Naive thymus-derived CD4-positive, alpha-beta T cell (primary cell): ENCODE data around the gene RNASE11. TPM values are rescaled to one million over a fixed set of nuclear protein-coding genes. Genes with fewer than 3 reads are reported as not detected.
"Not testable (repeated sequence)": the region's sequence is repeated elsewhere in the genome, so short reads cannot be mapped to it uniquely, and the experiment has no call there.

Experiments used
- ATAC-seq: fragments of 150-1000 bp; cut with Tn5 transposase; 2 replicates; pipeline ENCODE4 v1.10.0; 2021; ENCODE audit warnings: mild to moderate bottlenecking, moderate library complexity
- CTCF ChIA-PET: fragments of 350-600 bp; sonication (Branson Sonifier 250); formaldehyde crosslinking; loops from one replicate; lab custom pipeline; 2021; ENCODE audit warnings: antibody characterized with exemption; lab: Charles Lee
- POLR2A ChIA-PET: fragments of 350-600 bp; sonication (Branson Sonifier 250); formaldehyde crosslinking; loops from one replicate; lab custom pipeline; 2021; ENCODE audit warnings: antibody characterized with exemption, inconsistent platforms; lab: Charles Lee
- DNase-seq, 9 donors: peaks; one replicate each; pipeline versions ENCODE4 v3.0.0 to v3.0.0-alpha.2; 2020 to 2022; ENCODE audit warnings: mixed read lengths in 1 of 9
- H3K27ac ChIP-seq: one replicate; pipeline ENCODE4 v1.7.0; 2013; ENCODE audit warnings: mild to moderate bottlenecking, low read depth, low read length, moderate library complexity
- H3K27me3 ChIP-seq, 2 donors: one replicate each; pipeline ENCODE4 v1.7.0; 2013; ENCODE audit warnings: low read length in 2 of 2, mild to moderate bottlenecking in 2 of 2, moderate library complexity in 2 of 2; ENCODE audit not compliant: control insufficient read depth in 2 of 2, insufficient read depth in 2 of 2
- H3K36me3 ChIP-seq, 3 experiments: 1 replicate in 2 of 3; 2 replicates in 1 of 3; pipeline ENCODE4 v1.7.0; 2013; ENCODE audit warnings: low read length in 3 of 3, mild to moderate bottlenecking in 3 of 3, moderate library complexity in 1 of 3; ENCODE audit not compliant: insufficient read depth in 3 of 3, control insufficient read depth in 2 of 3
- H3K4me1 ChIP-seq, 2 donors: one replicate each; pipeline ENCODE4 v1.7.0; 2013; ENCODE audit warnings: low read length in 2 of 2, mild to moderate bottlenecking in 2 of 2, moderate library complexity in 1 of 2; ENCODE audit not compliant: control insufficient read depth in 2 of 2, insufficient read depth in 2 of 2
- H3K4me3 ChIP-seq: 2 replicates; pipeline ENCODE4 v1.7.0; 2013; ENCODE audit warnings: mild to moderate bottlenecking, low read length
- H3K9me3 ChIP-seq, 3 experiments: 1 replicate in 2 of 3; 2 replicates in 1 of 3; pipeline ENCODE4 v1.7.0; 2013; ENCODE audit warnings: low read length in 3 of 3; ENCODE audit not compliant: control insufficient read depth in 2 of 3
- H3K27ac Mint-ChIP-seq, 9 donors: one replicate each; pipeline ENCODE4 v1.8.0; 2020 to 2022; ENCODE audit warnings: mixed read lengths in 9 of 9, mild to moderate bottlenecking in 8 of 9, moderate library complexity in 5 of 9, inconsistent platforms in 2 of 9
- H3K27me3 Mint-ChIP-seq, 5 donors: one replicate each; pipeline ENCODE4 v1.8.0; 2021 to 2022; ENCODE audit warnings: mixed read lengths in 5 of 5, mild to moderate bottlenecking in 1 of 5
- H3K36me3 Mint-ChIP-seq, 5 donors: one replicate each; pipeline ENCODE4 v1.8.0; 2020 to 2022; ENCODE audit warnings: mixed read lengths in 5 of 5, mild to moderate bottlenecking in 3 of 5, inconsistent platforms in 1 of 5
- H3K4me1 Mint-ChIP-seq, 7 donors: one replicate each; pipeline ENCODE4 v1.8.0; 2020 to 2022; ENCODE audit warnings: mixed read lengths in 7 of 7, mild to moderate bottlenecking in 3 of 7, inconsistent platforms in 1 of 7
- H3K4me3 Mint-ChIP-seq, 10 donors: one replicate each; pipeline ENCODE4 v1.8.0; 2020 to 2022; ENCODE audit warnings: mild to moderate bottlenecking in 10 of 10, mixed read lengths in 10 of 10, moderate library complexity in 6 of 10, inconsistent platforms in 2 of 10
- H3K9me3 Mint-ChIP-seq, 11 donors: one replicate each; pipeline ENCODE4 v1.8.0; 2020 to 2022; ENCODE audit warnings: mixed read lengths in 11 of 11, mild to moderate bottlenecking in 4 of 11, inconsistent platforms in 1 of 11, moderate library complexity in 1 of 11
- intact Hi-C, 2 donors: fragments of 100-400 bp; cut with micrococcal nuclease; formaldehyde crosslinking; loops; one replicate each; pipeline ENCODE4 v1.15.1; 2023
- polyA plus RNA-seq, 2 donors: library from polyadenylated mRNA; unstranded; fragments of 300-500 nt; fragmentation: Illumina TruSeq; gene quantifications; one replicate each; pipeline ENCODE4 v1.2.3, GENCODE V29; 2021
- total RNA-seq, 6 experiments: library from RNA in 5 of 6; stranded (reverse) in 5 of 6; gene quantifications; 1 replicate in 5 of 6; 2 replicates in 1 of 6; pipeline ENCODE4 v1.2.3 and lab custom pipeline; 2021 to 2026

The RNASE11 gene
- total and polyA plus RNA-seq, 7 experiments from 2014 or later: not detected

- H3K36me3 ChIP-seq, H3K27ac Mint-ChIP-seq, CTCF ChIA-PET, ATAC-seq, DNase-seq, H3K4me3 Mint-ChIP-seq, intact Hi-C loops, H3K27ac ChIP-seq, H3K36me3 Mint-ChIP-seq, H3K9me3 ChIP-seq, H3K4me3 ChIP-seq, H3K27me3 ChIP-seq, H3K4me1 ChIP-seq, H3K9me3 Mint-ChIP-seq, POLR2A ChIA-PET: not testable (repeated sequence)
- Mint-ChIP-seq H3K4me1 (peaks cover 0 to 12% (median 7%) of the 10 kb centered on the region in 7 donors), H3K27me3 (peaks cover 0 to 14% (median 0%) of the 10 kb centered on the region in 5 donors)
Observed at GRCh38 chr14:20595726-20596125, 7.9 kb upstream of the RNASE11 start.

GRCh38 chr14:20592574-20592973 lies 4.8 kb upstream of the RNASE11 start:
- no peak for ATAC-seq
- peaks cover 0 to 12% (median 7%) of the 10 kb centered on the region in 7 donors for H3K4me1 Mint-ChIP-seq
- ChIA-PET POLR2A (no interaction called here), CTCF (interaction anchor here (0.7 kb wide), 1 partner anchor 179 kb away, joined by 5 read pairs; the partner anchor contains the start of gene TEP1)
- H3K9me3 Mint-ChIP-seq: peaks cover 0 to 2% (median 0%) of the 10 kb centered on the region in 11 donors
- no peak overlapping the region for H3K4me3 Mint-ChIP-seq
- H3K9me3 ChIP-seq: no peaks in the 10 kb centered on the region
- no peaks in the 10 kb centered on the region for H3K27me3 ChIP-seq
- no peak overlapping the region for H3K27ac Mint-ChIP-seq
- H3K27me3 Mint-ChIP-seq: peaks cover 0 to 18% (median 3%) of the 10 kb centered on the region in 5 donors
- H3K4me1 ChIP-seq: no peaks in the 10 kb centered on the region
- intact Hi-C loops: no loop called here
- no peaks in the 10 kb centered on the region for H3K36me3 Mint-ChIP-seq
- no peaks in the 10 kb centered on the region for H3K36me3 ChIP-seq
- DNase-seq: no peak
- no peak overlapping the region for H3K4me3 ChIP-seq
- H3K27ac ChIP-seq: no peak overlapping the region

GRCh38 chr14:20591235-20591634 lies 3.4 kb upstream of the RNASE11 start, which contains the start of gene RNASE12:
Gene RNASE12 (minus strand): TSS chr14:20591376. CDS start chr14:20590723, 653 bp downstream.
- no peaks in the 10 kb centered on the region for H3K27me3 ChIP-seq
- no peak within 1 kb of the TSS for H3K27ac ChIP-seq
- peaks cover 0 to under 1% (median 0%) of the 10 kb centered on the region in 5 donors for H3K36me3 Mint-ChIP-seq
- no peaks in the 10 kb centered on the region for H3K9me3 ChIP-seq
- ChIA-PET POLR2A (no interaction called here), CTCF (no interaction called here)
- DNase-seq (no peak), ATAC-seq (no peak)
- H3K4me3 Mint-ChIP-seq: no peak within 1 kb of the TSS
- peaks cover 0 to 12% (median 7%) of the 10 kb centered on the region in 7 donors for H3K4me1 Mint-ChIP-seq
- no peak within 1 kb of the TSS for H3K27ac Mint-ChIP-seq
- intact Hi-C loops: no loop called here
- no peak within 1 kb of the TSS for H3K4me3 ChIP-seq
- no peaks in the 10 kb centered on the region for H3K36me3 ChIP-seq
- H3K4me1 ChIP-seq: no peaks in the 10 kb centered on the region
- H3K9me3 Mint-ChIP-seq: peaks cover 0 to 2% (median 0%) of the 10 kb centered on the region in 11 donors
- peaks cover 0 to 18% (median 4%) of the 10 kb centered on the region in 5 donors for H3K27me3 Mint-ChIP-seq

GRCh38 chr14:20583908-20584307 lies 3.9 kb downstream of the RNASE11 start:
- H3K27ac Mint-ChIP-seq: no peak overlapping the region
- H3K36me3 Mint-ChIP-seq: peaks cover 0 to 6% (median 0%) of the 10 kb centered on the region in 5 donors
- CTCF ChIA-PET: no interaction called here
- Histone ChIP-seq H3K9me3 (no peaks in the 10 kb centered on the region), H3K27ac (no peak overlapping the region), H3K27me3 (no peaks in the 10 kb centered on the region), H3K36me3 (no peaks in the 10 kb centered on the region), H3K4me1 (no peaks in the 10 kb centered on the region), H3K4me3 (no peak overlapping the region)
- ATAC-seq: no peak
- peaks cover 0 to 8% (median 5%) of the 10 kb centered on the region in 5 donors for H3K27me3 Mint-ChIP-seq
- peaks cover 0 to 5% (median 0%) of the 10 kb centered on the region in 7 donors for H3K4me1 Mint-ChIP-seq
- H3K9me3 Mint-ChIP-seq: peaks cover 0 to 10% (median 2%) of the 10 kb centered on the region in 11 donors
- no peak for DNase-seq
- no peak overlapping the region for H3K4me3 Mint-ChIP-seq
- POLR2A ChIA-PET: no interaction called here
- intact Hi-C loops: no loop called here

GRCh38 chr14:20583142-20583541 lies 4.7 kb downstream of the RNASE11 start:
- H3K4me1 Mint-ChIP-seq: peaks cover 0 to 5% (median 0%) of the 10 kb centered on the region in 7 donors
- Histone ChIP-seq H3K27ac (no peak overlapping the region), H3K9me3 (no peaks in the 10 kb centered on the region), H3K4me3 (no peak overlapping the region), H3K4me1 (no peaks in the 10 kb centered on the region), H3K36me3 (no peaks in the 10 kb centered on the region), H3K27me3 (no peaks in the 10 kb centered on the region)
- no peak overlapping the region for H3K27ac Mint-ChIP-seq
- peaks cover 0 to 10% (median 2%) of the 10 kb centered on the region in 11 donors for H3K9me3 Mint-ChIP-seq
- H3K27me3 Mint-ChIP-seq: peaks cover 0 to 8% (median 5%) of the 10 kb centered on the region in 5 donors
- POLR2A ChIA-PET: no interaction called here
- peaks cover 0 to 6% (median 0%) of the 10 kb centered on the region in 5 donors for H3K36me3 Mint-ChIP-seq
- CTCF ChIA-PET: interaction anchor here (1.3 kb wide), 1 partner anchor 168 kb away, joined by 3 read pairs; no protein-coding TSS in a partner anchor
- H3K4me3 Mint-ChIP-seq: no peak overlapping the region
- intact Hi-C loops: no loop called here
- no peak for ATAC-seq
- no peak for DNase-seq

- no peaks in the 10 kb centered on the region for H3K36me3 Mint-ChIP-seq
- no peak overlapping the region for H3K4me3 Mint-ChIP-seq
- intact Hi-C loops: no loop called here
- H3K27ac ChIP-seq: no peak overlapping the region
- H3K36me3 ChIP-seq: no peaks in the 10 kb centered on the region
- peaks cover 0 to 4% (median 0%) of the 10 kb centered on the region in 5 donors for H3K27me3 Mint-ChIP-seq
- H3K4me1 Mint-ChIP-seq: no peaks in the 10 kb centered on the region
- H3K27me3 ChIP-seq: no peaks in the 10 kb centered on the region
- peaks cover 0 to 2% (median 0%) of the 10 kb centered on the region in 11 donors for H3K9me3 Mint-ChIP-seq
- POLR2A ChIA-PET: no interaction called here
- H3K9me3 ChIP-seq: no peaks in the 10 kb centered on the region
- DNase-seq (no peak), ATAC-seq (no peak)
- no peak overlapping the region for H3K27ac Mint-ChIP-seq
- H3K4me1 ChIP-seq: no peaks in the 10 kb centered on the region
- H3K4me3 ChIP-seq: no peak overlapping the region
- CTCF ChIA-PET: no interaction called here
Observed at GRCh38 chr14:20580242-20580641, 7.6 kb downstream of the RNASE11 start.
